Measurements from ENCODE around the gene SLC1A1.

DNA sequence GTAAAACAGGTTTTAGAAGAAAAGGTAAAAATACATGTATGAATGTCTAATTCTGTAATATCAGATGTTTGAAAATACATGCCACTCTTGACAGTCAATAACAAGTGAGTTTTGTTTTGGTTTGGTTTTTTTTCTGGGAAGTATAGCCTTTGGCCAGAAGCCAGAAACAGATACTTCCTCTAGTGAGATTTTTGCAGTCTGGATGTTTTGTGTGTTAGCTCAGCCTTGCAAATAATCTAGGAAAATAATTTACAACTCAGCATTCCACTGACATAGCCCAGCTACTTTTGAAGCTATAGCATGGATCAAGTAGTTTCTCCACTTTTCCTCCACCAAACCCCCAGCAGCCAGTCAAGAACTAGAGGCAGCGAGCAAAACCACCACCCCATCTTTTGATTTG is 56.7 kb downstream of the SLC1A1 start:
- TF ChIP-seq, protein P1, sequence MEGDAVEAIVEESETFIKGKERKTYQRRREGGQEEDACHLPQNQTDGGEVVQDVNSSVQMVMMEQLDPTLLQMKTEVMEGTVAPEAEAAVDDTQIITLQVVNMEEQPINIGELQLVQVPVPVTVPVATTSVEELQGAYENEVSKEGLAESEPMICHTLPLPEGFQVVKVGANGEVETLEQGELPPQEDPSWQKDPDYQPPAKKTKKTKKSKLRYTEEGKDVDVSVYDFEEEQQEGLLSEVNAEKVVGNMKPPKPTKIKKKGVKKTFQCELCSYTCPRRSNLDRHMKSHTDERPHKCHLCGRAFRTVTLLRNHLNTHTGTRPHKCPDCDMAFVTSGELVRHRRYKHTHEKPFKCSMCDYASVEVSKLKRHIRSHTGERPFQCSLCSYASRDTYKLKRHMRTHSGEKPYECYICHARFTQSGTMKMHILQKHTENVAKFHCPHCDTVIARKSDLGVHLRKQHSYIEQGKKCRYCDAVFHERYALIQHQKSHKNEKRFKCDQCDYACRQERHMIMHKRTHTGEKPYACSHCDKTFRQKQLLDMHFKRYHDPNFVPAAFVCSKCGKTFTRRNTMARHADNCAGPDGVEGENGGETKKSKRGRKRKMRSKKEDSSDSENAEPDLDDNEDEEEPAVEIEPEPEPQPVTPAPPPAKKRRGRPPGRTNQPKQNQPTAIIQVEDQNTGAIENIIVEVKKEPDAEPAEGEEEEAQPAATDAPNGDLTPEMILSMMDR (IDR thresholded peaks at IDR 0.05) = no peak
- no peak for TF ChIP-seq POLR2A (IDR thresholded peaks at IDR 0.05)
